Right lobe of liver (tissue), 6 donors: ENCODE results near the gene SEBOX. TPM values are rescaled to one million over a fixed set of nuclear protein-coding genes. Genes with fewer than 3 reads are reported as not detected.

Experiments used
- ATAC-seq, 4 donors: fragments of 200-7000 bp; cut with Tn5 transposase; one replicate each; pipeline ENCODE4 v1.9.1; 2020; ENCODE audit warnings: mild to moderate bottlenecking in 4 of 4, moderate library complexity in 4 of 4
- DNase-seq, 3 donors: peaks; one replicate each; pipeline ENCODE4 v3.0.0-alpha.2; 2020
- H3K27ac ChIP-seq, 3 donors: fragments of 200-600 bp; one replicate each; pipeline ENCODE4 v1.8.0; 2022
- H3K27me3 ChIP-seq, 2 donors: fragments of 200-600 bp; one replicate each; pipeline ENCODE4 v1.8.0; 2022
- H3K36me3 ChIP-seq, 4 donors: fragments of 200-600 bp; sonication (generic) in 1 of 4; one replicate each; pipeline versions ENCODE4 v1.5.1 to v1.8.0; 2017 to 2022; ENCODE audit warnings: control low read depth in 1 of 4
- H3K4me1 ChIP-seq, 4 donors: fragments of 200-600 bp; sonication (generic) in 1 of 4; one replicate each; pipeline versions ENCODE4 v1.5.1 to v1.8.0; 2017 to 2022; ENCODE audit warnings: control low read depth in 1 of 4
- H3K4me3 ChIP-seq, 3 donors: fragments of 200-600 bp; one replicate each; pipeline ENCODE4 v1.8.0; 2022
- H3K9me3 ChIP-seq, 4 donors: fragments of 200-600 bp; sonication (generic) in 1 of 4; one replicate each; pipeline versions ENCODE4 v1.5.1 to v1.8.0; 2017 to 2022; ENCODE audit warnings: control low read depth in 1 of 4
- POLR2A ChIP-seq: fragments of 450-650 bp; IDR thresholded peaks from one replicate; pipeline ENCODE4 v1.6.1; 2017; ENCODE audit warnings: antibody characterized with exemption, mild to moderate bottlenecking
- WGBS: methylation state at CpG from one replicate; pipeline ENCODE4 v1.1.6; 2018; ENCODE audit warnings: low coverage, low lambda C conversion rate; ENCODE audit not compliant: insufficient coverage; ENCODE audit errors: missing lambda C conversion rate; 5-methylcytosine and 5-hydroxymethylcytosine counted together
- intact Hi-C, 2 donors: fragments of 100-400 bp; cut with DNase I; formaldehyde crosslinking; loops; one replicate each; pipeline versions ENCODE4 v1.11.2 to v1.14.1; 2022
- total RNA-seq, 6 experiments: library from RNA; depleted of rRNA in 2 of 6; stranded (reverse); fragments of >200 nt in 2 of 6; fragmentation: NEBNext Ultra II Directional in 3 of 6; extraction: Animal tissue kit (Norgen Biotek cat#: 25700) in 3 of 6; gene quantifications; one replicate each; pipeline versions ENCODE4 v1.1.0 to v1.2.4, GENCODE V29; 2016 to 2023
- TF ChIP-seq, protein P1 (sequence below), 4 donors: fragments of 200-600 bp in 3 of 4; fragments of 450-650 bp in 1 of 4; IDR thresholded peaks; one replicate each; pipeline versions ENCODE4 v1.5.1 to v1.8.0; 2016 to 2022; ENCODE audit warnings: antibody characterized with exemption in 4 of 4, mild to moderate bottlenecking in 2 of 4
- donor health status: DM: no; HTN: yes; CAD: no.
- donor health status: DM: no; HTN: no; CAD: no.
- donor health status: DM: no; HTN: no; CAD: no.
- donor health status: DM: no; HTN: yes; CAD: no.
- donor health status: DM: no; HTN: yes; CAD: no.

The SEBOX gene
- total RNA-seq, 6 experiments from 2014 or later: not detected

DNA sequence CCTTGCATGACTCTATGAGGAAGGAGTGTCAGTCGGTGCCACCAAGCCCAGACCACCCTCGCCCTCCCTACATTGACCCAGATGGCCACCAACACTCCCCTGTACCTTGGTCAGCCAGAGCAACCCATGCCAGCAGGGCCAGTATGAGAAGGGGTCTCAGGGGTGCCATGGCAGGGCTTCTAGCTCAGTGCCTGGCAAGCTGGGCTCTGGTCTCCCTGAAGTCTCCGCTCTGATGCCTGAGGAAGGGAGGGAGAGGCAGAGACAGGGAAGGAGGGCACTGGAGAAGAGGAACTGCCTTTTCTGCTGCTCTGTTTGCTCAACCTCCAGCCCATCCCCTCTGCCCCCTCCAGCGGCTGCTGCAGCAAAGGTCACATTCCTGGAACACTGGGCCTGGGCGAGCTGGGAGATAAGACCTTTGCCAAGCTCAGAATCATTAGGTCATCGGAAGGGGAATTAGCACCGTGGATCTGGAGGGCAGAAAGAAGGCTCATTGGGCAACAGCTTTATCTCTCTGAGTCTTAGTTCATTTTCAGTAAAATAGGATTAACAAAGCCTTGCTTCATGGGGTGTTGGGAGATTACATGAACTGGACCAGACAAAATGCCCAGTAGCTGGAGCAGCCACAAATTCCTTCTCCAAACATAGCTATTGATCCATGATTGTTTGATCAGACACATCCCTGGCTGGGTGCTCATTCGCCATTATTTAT is 5.2 kb upstream of the SEBOX start, which contains the start of gene VTN:
Gene VTN (minus strand): TSS at position 273 of the 709 bp plus-strand sequence. CDS start 104 bp downstream, at position 169.
- peaks cover 0 to 27% (median 10%) of the 10 kb centered on the region in 4 donors for H3K36me3 ChIP-seq
- peak within 1 kb of the TSS; percentile 63 to 92 (median 88) for H3K4me3 ChIP-seq
- intact Hi-C loops: no loop called here
- peak; percentile 62 to 71 (median 65) for ATAC-seq
- WGBS: 4% methylated on average over 5 of the region's 8 CpGs
- H3K9me3 ChIP-seq: no peaks in the 10 kb centered on the region
- H3K27ac ChIP-seq: peak within 1 kb of the TSS; percentile 70 to 92 (median 85)
- TF ChIP-seq, protein P1, sequence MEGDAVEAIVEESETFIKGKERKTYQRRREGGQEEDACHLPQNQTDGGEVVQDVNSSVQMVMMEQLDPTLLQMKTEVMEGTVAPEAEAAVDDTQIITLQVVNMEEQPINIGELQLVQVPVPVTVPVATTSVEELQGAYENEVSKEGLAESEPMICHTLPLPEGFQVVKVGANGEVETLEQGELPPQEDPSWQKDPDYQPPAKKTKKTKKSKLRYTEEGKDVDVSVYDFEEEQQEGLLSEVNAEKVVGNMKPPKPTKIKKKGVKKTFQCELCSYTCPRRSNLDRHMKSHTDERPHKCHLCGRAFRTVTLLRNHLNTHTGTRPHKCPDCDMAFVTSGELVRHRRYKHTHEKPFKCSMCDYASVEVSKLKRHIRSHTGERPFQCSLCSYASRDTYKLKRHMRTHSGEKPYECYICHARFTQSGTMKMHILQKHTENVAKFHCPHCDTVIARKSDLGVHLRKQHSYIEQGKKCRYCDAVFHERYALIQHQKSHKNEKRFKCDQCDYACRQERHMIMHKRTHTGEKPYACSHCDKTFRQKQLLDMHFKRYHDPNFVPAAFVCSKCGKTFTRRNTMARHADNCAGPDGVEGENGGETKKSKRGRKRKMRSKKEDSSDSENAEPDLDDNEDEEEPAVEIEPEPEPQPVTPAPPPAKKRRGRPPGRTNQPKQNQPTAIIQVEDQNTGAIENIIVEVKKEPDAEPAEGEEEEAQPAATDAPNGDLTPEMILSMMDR (IDR thresholded peaks at IDR 0.05): peak in 1 of 4 donors; percentile 5
- peak; percentile 63 for TF ChIP-seq POLR2A
- peaks cover 0 to 22% (median 2%) of the 10 kb centered on the region in 4 donors for H3K4me1 ChIP-seq
- peak; percentile 89 to 94 (median 93) for DNase-seq
- no peaks in the 10 kb centered on the region for H3K27me3 ChIP-seq

DNA sequence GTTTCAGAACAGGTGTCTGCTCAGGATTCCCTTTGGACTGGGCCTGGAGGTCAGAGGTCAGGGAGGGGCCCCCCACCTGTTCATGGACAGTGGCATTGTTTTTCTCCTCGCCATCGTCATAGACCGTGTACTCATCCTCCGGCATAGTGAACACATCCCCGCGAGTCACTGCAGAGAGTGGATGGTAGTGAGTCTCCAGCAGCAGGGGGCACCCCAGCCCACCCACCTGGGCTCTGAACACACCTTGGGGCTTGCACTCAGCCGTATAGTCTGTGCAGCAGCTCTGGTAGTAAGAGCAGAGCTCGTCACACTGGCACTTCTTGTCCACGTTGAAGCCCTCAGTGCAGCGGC is 4.7 kb upstream of the SEBOX start:
- peak overlapping the region; percentile 63 to 92 (median 88) for H3K4me3 ChIP-seq
- WGBS: no CpG with 5 or more reads among the region's 10 CpGs
- ATAC-seq (peak; percentile 0 to 4 (median 2)), DNase-seq (peak in 2 of 3 donors; percentile 54 to 66)
- peak overlapping the region; percentile 70 to 92 (median 85) for H3K27ac ChIP-seq
- no peaks in the 10 kb centered on the region for H3K27me3 ChIP-seq
- peaks cover 0 to 22% (median 2%) of the 10 kb centered on the region in 4 donors for H3K4me1 ChIP-seq
- no peak for TF ChIP-seq POLR2A
- TF ChIP-seq, protein P1 (IDR thresholded peaks at IDR 0.05): peak in 2 of 4 donors; percentile 2 to 19
- H3K9me3 ChIP-seq: no peaks in the 10 kb centered on the region
- peaks cover 0 to 27% (median 10%) of the 10 kb centered on the region in 4 donors for H3K36me3 ChIP-seq
- intact Hi-C loops: no loop called here

DNA sequence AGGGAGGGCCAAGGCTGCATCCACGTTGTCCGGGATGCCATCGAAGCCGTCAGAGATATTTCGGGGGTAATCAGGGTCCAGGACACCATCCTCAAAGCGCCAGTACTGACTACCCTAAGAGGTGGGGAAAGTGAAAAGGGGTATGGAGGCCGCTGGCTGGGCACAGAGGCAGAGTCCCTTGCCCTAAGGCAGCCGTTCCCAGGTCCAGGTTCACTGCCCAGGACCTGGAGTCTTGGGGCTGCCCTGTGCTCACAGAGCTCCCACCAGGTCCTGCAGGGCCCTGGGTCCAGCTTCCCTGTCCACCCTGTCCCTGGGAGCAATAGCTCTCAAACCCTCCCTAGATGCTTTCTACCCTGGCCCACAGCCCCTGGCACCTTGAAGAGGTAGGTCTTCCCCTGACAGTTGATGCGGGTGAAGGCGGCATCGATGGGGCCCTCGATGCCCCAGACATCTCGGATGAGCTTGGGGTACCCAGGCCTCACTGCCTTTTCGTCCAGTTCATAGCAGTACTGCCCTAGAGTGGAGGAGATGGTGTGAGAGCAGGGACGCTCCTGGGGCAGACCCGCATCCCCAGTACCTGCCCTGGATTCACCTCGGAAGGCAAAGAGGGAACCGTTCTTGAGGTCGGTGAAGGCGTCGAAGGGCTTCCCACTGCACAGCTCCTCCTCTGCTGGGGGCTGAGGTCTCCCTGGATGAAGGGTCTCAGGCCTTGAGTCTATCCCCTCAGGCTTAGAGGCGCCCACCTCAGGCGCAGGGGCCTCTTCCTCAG is 4.1 kb upstream of the SEBOX start:
- peak overlapping the region; percentile 70 to 92 (median 85) for H3K27ac ChIP-seq
- no peaks in the 10 kb centered on the region for H3K9me3 ChIP-seq
- H3K4me3 ChIP-seq: peak overlapping the region; percentile 63 to 92 (median 88)
- TF ChIP-seq POLR2A: no peak
- WGBS: 23% methylated on average over 12 of the region's 23 CpGs
- no peak for DNase-seq
- H3K27me3 ChIP-seq: no peaks in the 10 kb centered on the region
- intact Hi-C loops: no loop called here
- no peak for ATAC-seq
- H3K4me1 ChIP-seq: peaks cover 0 to 22% (median 2%) of the 10 kb centered on the region in 4 donors
- H3K36me3 ChIP-seq: peaks cover 0 to 27% (median 10%) of the 10 kb centered on the region in 4 donors

DNA sequence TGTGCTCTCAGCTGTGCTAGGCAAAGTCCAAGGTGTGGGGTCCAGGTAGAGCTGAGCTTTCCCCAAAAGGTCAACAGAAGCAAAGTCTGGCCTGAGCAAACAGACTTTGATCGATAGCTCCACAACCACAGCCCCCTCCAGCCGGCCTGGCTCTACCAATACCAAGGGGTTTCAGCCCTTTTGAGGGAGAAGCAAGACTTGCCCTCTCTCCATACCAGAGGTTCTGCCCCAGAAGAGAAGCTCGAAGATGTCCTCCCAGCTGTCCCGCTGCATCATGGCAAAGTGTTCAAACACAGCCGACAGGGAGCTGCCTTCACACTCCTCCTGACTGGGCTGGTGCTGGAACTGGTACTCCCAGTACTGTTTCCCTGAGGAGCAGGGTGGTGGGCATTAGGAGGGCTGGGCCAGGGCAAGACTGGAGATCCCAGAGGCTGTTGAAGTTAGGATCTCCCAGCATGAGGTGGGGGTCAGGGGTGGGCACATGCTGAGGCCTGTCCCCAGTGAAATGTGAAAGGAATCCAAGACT is 3.4 kb upstream of the SEBOX start:
- no peaks in the 10 kb centered on the region for H3K27me3 ChIP-seq
- H3K4me1 ChIP-seq: peaks cover 0 to 22% (median 2%) of the 10 kb centered on the region in 4 donors
- no peaks in the 10 kb centered on the region for H3K9me3 ChIP-seq
- peak; percentile 67 to 89 (median 80) for DNase-seq
- peak; percentile 26 to 51 (median 39) for ATAC-seq
- H3K36me3 ChIP-seq: peaks cover 0 to 27% (median 10%) of the 10 kb centered on the region in 4 donors
- peak overlapping the region; percentile 70 to 92 (median 85) for H3K27ac ChIP-seq
- WGBS: 20% methylated on average over 2 of the region's 5 CpGs
- intact Hi-C loops: no loop called here
- H3K4me3 ChIP-seq: peak overlapping the region; percentile 63 to 92 (median 88)
- TF ChIP-seq, protein P1 (IDR thresholded peaks at IDR 0.05): no peak
- peak; percentile 42 for TF ChIP-seq POLR2A
